GM23338 (cell line): Measurements from ENCODE around the gene UBXN7. TPM values are rescaled to one million over a fixed set of nuclear protein-coding genes. Genes with fewer than 3 reads are reported as not detected.

Source experiments
- ATAC-seq: fragments of 200-7000 bp; cut with Tn5 transposase; 3 replicates; pipeline ENCODE4 v1.9.1; 2020
- DNase-seq: peaks from one replicate; pipeline ENCODE4 v3.0.0-alpha.2; 2015; ENCODE audit warnings: low spot score
- H2AFZ ChIP-seq: fragments of 200-600 bp; sonication (generic); 2 replicates; pipeline ENCODE4 v1.8.0; 2016; ENCODE audit warnings: antibody characterized with exemption, mild to moderate bottlenecking, moderate library complexity
- H3F3A ChIP-seq: fragments of 200-600 bp; sonication (generic); replicated peaks from 2 replicates; pipeline ENCODE4 v1.8.0; 2017; ENCODE audit warnings: antibody characterized with exemption, mixed run types, low read depth
- H3K27ac ChIP-seq: fragments of 200-600 bp; sonication (generic); 2 replicates; pipeline ENCODE4 v1.6.1; 2016; ENCODE audit warnings: low read depth
- H3K27me3 ChIP-seq: fragments of 200-600 bp; sonication (generic); 2 replicates; pipeline ENCODE4 v1.8.0; 2016; ENCODE audit warnings: mild to moderate bottlenecking, mixed run types, moderate library complexity; ENCODE audit not compliant: insufficient read depth
- H3K36me3 ChIP-seq: fragments of 200-600 bp; sonication (generic); 2 replicates; pipeline ENCODE4 v1.8.0; 2016; ENCODE audit warnings: mild to moderate bottlenecking; ENCODE audit not compliant: insufficient read depth
- H3K4me1 ChIP-seq: fragments of 200-600 bp; sonication (generic); 2 replicates; pipeline ENCODE4 v1.8.0; 2016; ENCODE audit warnings: mild to moderate bottlenecking, moderate library complexity; ENCODE audit not compliant: insufficient read depth
- H3K4me2 ChIP-seq: fragments of 200-600 bp; sonication (generic); 2 replicates; pipeline ENCODE4 v1.7.1; 2017; ENCODE audit warnings: mixed run types
- H3K4me3 ChIP-seq: fragments of 200-600 bp; sonication (generic); 2 replicates; pipeline ENCODE4 v1.6.1; 2016; ENCODE audit warnings: mixed run types
- H3K79me2 ChIP-seq: fragments of 200-600 bp; sonication (generic); replicated peaks from 2 replicates; pipeline ENCODE4 v1.8.0; 2017; ENCODE audit warnings: mild to moderate bottlenecking; ENCODE audit not compliant: insufficient read depth
- H3K9me2 ChIP-seq: fragments of 200-600 bp; sonication (generic); 2 replicates; pipeline ENCODE4 v1.8.0; 2017; ENCODE audit not compliant: insufficient read depth
- H4K20me1 ChIP-seq: fragments of 200-600 bp; sonication (generic); replicated peaks from 2 replicates; pipeline ENCODE4 v1.8.0; 2017; ENCODE audit warnings: mild to moderate bottlenecking; ENCODE audit not compliant: insufficient read depth
- H3K27ac Mint-ChIP-seq: 2 replicates; pipeline ENCODE4 v1.8.0; 2020; ENCODE audit warnings: inconsistent platforms, mild to moderate bottlenecking, moderate library complexity, mixed read lengths
- H3K27me3 Mint-ChIP-seq: 3 replicates; pipeline ENCODE4 v1.8.0; 2022; ENCODE audit warnings: low read depth, mild to moderate bottlenecking, moderate library complexity, mixed read lengths, inconsistent platforms; ENCODE audit not compliant: insufficient read depth, poor library complexity
- H3K36me3 Mint-ChIP-seq: 3 replicates; pipeline ENCODE4 v1.8.0; 2021; ENCODE audit warnings: low read depth, mild to moderate bottlenecking, inconsistent platforms, moderate library complexity, mixed read lengths
- H3K4me1 Mint-ChIP-seq: 3 replicates; pipeline ENCODE4 v1.8.0; 2020; ENCODE audit warnings: mild to moderate bottlenecking, inconsistent platforms, mixed read lengths
- H3K4me3 Mint-ChIP-seq: 3 replicates; pipeline ENCODE4 v1.8.0; 2021; ENCODE audit warnings: moderate library complexity, mild to moderate bottlenecking, inconsistent platforms, mixed read lengths
- H3K9me3 Mint-ChIP-seq: 3 replicates; pipeline ENCODE4 v1.8.0; 2020; ENCODE audit warnings: moderate library complexity, mild to moderate bottlenecking, inconsistent platforms, mixed read lengths
- CREB1 ChIP-seq: fragments of 250-450 bp; sonication (Bioruptor Pico); IDR thresholded peaks from 2 replicates; pipeline ENCODE4 v1.5.0; 2020; ENCODE audit warnings: low read depth, mild to moderate bottlenecking, moderate library complexity
- EZH2 ChIP-seq: fragments of 200-600 bp; sonication (generic); IDR thresholded peaks from one replicate; pipeline ENCODE4 v1.8.0; 2017; ENCODE audit warnings: antibody characterized with exemption, mild to moderate bottlenecking, low read depth; ENCODE audit not compliant: unreplicated experiment
- EZH2phosphoT487 ChIP-seq: fragments of 200-600 bp; sonication (generic); IDR thresholded peaks from one replicate; pipeline ENCODE4 v1.8.1; 2018; ENCODE audit warnings: antibody characterized with exemption; ENCODE audit not compliant: unreplicated experiment
- JUNB ChIP-seq: IDR thresholded peaks from one replicate; pipeline ENCODE4 v1.6.1; 2016; ENCODE audit warnings: antibody characterized with exemption; ENCODE audit not compliant: unreplicated experiment
- NANOG ChIP-seq: IDR thresholded peaks from 2 replicates; pipeline ENCODE4 v1.6.1; 2016; ENCODE audit warnings: antibody characterized with exemption, borderline replicate concordance
- POLR2AphosphoS5 ChIP-seq: IDR thresholded peaks from 2 replicates; pipeline ENCODE4 v1.6.1; 2016; ENCODE audit warnings: antibody characterized with exemption, low read depth
- STAT1 ChIP-seq: IDR thresholded peaks from one replicate; pipeline ENCODE4 v1.6.1; 2016; ENCODE audit warnings: antibody characterized with exemption; ENCODE audit not compliant: unreplicated experiment
- ZNF114 ChIP-seq: fragments of 250-450 bp; sonication (Bioruptor Pico); IDR thresholded peaks from 2 replicates; pipeline ENCODE4 v1.5.0; 2020; ENCODE audit warnings: mild to moderate bottlenecking, moderate library complexity
- ZNF331 ChIP-seq: fragments of 250-450 bp; sonication (Bioruptor Pico); IDR thresholded peaks from 2 replicates; pipeline ENCODE4 v1.5.0; 2020; ENCODE audit warnings: low read depth, mild to moderate bottlenecking, moderate library complexity
- ZNF462 ChIP-seq: fragments of 250-450 bp; sonication (Bioruptor Pico); IDR thresholded peaks from 2 replicates; pipeline ENCODE4 v1.5.0; 2020; ENCODE audit warnings: mild to moderate bottlenecking, moderate library complexity
- polyA plus RNA-seq: library from polyadenylated mRNA; unstranded; fragments of >200 nt; fragmentation: Nextera tagmentation; extraction: Ambion mirVana; gene quantifications from 2 replicates; pipeline ENCODE4 v1.2.1, GENCODE V29; 2016
- total RNA-seq: library from RNA; depleted of rRNA; stranded (reverse); fragments of >200 nt; shearing (Covaris generic); gene quantifications from 2 replicates; pipeline ENCODE4 v1.2.3, GENCODE V29; 2014
- TF ChIP-seq, protein P1 (sequence below): IDR thresholded peaks from one replicate; pipeline ENCODE4 v1.6.1; 2018; ENCODE audit warnings: antibody characterized with exemption; ENCODE audit not compliant: unreplicated experiment
- TF ChIP-seq, protein P2 (sequence below), 2 experiments: fragments of 200-600 bp in 1 of 2; sonication (generic) in 1 of 2; conservative IDR thresholded peaks; 2 replicates each; pipeline versions ENCODE4 v1.5.1 to v1.6.1; 2016 to 2017; ENCODE audit warnings: antibody characterized with exemption in 2 of 2, low read depth in 2 of 2, mild to moderate bottlenecking in 2 of 2, moderate library complexity in 1 of 2
- TF ChIP-seq, protein P3 (sequence below): IDR thresholded peaks from 2 replicates; pipeline ENCODE4 v1.6.1; 2016; ENCODE audit warnings: antibody characterized with exemption

Gene UBXN7
- total and polyA plus RNA-seq, 2 experiments from 2014 or later: 37.9 to 46.2 TPM

- TF ChIP-seq ZNF462 (CRISPR knock-in tag) (no peak), JUNB (no peak), POLR2AphosphoS5 (no peak), NANOG (no peak), STAT1 (no peak)
These were observed 25.3 kb downstream of the UBXN7 start (continued) for GRCh38 chr3:196406811-196407470.

DNA sequence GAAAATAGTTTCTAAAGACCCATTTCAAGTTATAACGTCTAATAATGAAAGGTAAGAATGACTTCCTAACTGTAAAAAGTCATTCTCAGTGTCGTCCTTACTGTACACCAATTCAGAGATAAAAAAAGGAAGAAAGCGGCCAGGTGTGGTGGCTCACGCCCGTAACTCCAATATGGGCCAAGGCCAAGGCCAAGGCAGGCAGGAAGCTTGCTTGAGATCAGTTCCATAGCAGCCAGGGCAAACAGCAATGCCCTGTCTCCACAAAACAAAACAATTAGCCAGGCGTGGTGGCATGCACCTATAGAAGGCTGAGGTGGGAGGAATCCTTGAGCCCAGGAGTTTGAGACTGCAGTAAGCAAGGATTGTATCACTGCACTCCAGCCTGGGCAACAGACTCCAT is 31.9 kb downstream of the UBXN7 start:
- H4K20me1 ChIP-seq: no peaks in the 10 kb centered on the region; the same call in none of the 2 replicates
- peaks cover 46% of the 10 kb centered on the region for H3K36me3 Mint-ChIP-seq
- TF ChIP-seq ZNF331: no peak
- TF ChIP-seq, protein P1, sequence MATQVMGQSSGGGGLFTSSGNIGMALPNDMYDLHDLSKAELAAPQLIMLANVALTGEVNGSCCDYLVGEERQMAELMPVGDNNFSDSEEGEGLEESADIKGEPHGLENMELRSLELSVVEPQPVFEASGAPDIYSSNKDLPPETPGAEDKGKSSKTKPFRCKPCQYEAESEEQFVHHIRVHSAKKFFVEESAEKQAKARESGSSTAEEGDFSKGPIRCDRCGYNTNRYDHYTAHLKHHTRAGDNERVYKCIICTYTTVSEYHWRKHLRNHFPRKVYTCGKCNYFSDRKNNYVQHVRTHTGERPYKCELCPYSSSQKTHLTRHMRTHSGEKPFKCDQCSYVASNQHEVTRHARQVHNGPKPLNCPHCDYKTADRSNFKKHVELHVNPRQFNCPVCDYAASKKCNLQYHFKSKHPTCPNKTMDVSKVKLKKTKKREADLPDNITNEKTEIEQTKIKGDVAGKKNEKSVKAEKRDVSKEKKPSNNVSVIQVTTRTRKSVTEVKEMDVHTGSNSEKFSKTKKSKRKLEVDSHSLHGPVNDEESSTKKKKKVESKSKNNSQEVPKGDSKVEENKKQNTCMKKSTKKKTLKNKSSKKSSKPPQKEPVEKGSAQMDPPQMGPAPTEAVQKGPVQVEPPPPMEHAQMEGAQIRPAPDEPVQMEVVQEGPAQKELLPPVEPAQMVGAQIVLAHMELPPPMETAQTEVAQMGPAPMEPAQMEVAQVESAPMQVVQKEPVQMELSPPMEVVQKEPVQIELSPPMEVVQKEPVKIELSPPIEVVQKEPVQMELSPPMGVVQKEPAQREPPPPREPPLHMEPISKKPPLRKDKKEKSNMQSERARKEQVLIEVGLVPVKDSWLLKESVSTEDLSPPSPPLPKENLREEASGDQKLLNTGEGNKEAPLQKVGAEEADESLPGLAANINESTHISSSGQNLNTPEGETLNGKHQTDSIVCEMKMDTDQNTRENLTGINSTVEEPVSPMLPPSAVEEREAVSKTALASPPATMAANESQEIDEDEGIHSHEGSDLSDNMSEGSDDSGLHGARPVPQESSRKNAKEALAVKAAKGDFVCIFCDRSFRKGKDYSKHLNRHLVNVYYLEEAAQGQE: no peak
- no peak for TF ChIP-seq JUNB
- no peak for TF ChIP-seq STAT1
- TF ChIP-seq, protein P2, sequence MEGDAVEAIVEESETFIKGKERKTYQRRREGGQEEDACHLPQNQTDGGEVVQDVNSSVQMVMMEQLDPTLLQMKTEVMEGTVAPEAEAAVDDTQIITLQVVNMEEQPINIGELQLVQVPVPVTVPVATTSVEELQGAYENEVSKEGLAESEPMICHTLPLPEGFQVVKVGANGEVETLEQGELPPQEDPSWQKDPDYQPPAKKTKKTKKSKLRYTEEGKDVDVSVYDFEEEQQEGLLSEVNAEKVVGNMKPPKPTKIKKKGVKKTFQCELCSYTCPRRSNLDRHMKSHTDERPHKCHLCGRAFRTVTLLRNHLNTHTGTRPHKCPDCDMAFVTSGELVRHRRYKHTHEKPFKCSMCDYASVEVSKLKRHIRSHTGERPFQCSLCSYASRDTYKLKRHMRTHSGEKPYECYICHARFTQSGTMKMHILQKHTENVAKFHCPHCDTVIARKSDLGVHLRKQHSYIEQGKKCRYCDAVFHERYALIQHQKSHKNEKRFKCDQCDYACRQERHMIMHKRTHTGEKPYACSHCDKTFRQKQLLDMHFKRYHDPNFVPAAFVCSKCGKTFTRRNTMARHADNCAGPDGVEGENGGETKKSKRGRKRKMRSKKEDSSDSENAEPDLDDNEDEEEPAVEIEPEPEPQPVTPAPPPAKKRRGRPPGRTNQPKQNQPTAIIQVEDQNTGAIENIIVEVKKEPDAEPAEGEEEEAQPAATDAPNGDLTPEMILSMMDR (conservative IDR thresholded peaks at IDR 0.05; ENCODE audit: low read depth in 2 of 2): no peak
- TF ChIP-seq EZH2phosphoT487: no peak
- no peak for TF ChIP-seq ZNF114 (CRISPR knock-in tag)
- no peak for TF ChIP-seq POLR2AphosphoS5
- TF ChIP-seq, protein P3, sequence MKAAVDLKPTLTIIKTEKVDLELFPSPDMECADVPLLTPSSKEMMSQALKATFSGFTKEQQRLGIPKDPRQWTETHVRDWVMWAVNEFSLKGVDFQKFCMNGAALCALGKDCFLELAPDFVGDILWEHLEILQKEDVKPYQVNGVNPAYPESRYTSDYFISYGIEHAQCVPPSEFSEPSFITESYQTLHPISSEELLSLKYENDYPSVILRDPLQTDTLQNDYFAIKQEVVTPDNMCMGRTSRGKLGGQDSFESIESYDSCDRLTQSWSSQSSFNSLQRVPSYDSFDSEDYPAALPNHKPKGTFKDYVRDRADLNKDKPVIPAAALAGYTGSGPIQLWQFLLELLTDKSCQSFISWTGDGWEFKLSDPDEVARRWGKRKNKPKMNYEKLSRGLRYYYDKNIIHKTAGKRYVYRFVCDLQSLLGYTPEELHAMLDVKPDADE: no peak
- TF ChIP-seq CREB1 (CRISPR knock-in tag): no peak
- TF ChIP-seq EZH2: no peak

More for the DNA sequence above, 31.9 kb downstream of the UBXN7 start:
- no peak for DNase-seq
- ATAC-seq: no peak
- H3K27ac ChIP-seq: no peak overlapping the region
- H3K27me3 ChIP-seq: no peaks in the 10 kb centered on the region
- no peak overlapping the region for H3K4me3 Mint-ChIP-seq
- H3K4me1 ChIP-seq: no peaks in the 10 kb centered on the region
- H2AFZ ChIP-seq: no peak overlapping the region
- H3K9me3 Mint-ChIP-seq: no peaks in the 10 kb centered on the region
- H3F3A ChIP-seq: no peaks in the 10 kb centered on the region
- peaks cover 19% of the 10 kb centered on the region for H3K36me3 ChIP-seq
- no peak overlapping the region for H3K4me3 ChIP-seq
- H3K4me1 Mint-ChIP-seq: no peaks in the 10 kb centered on the region
- H3K9me2 ChIP-seq: no peaks in the 10 kb centered on the region
- peaks cover 35% of the 10 kb centered on the region for H3K79me2 ChIP-seq
- peaks cover 4% of the 10 kb centered on the region for H3K27me3 Mint-ChIP-seq
- H3K27ac Mint-ChIP-seq: no peak overlapping the region
- H3K4me2 ChIP-seq: no peak overlapping the region
